GM23338 (cell line): ENCODE measurements around the gene MLXIPL. TPM values are rescaled to one million over a fixed set of nuclear protein-coding genes. Genes with fewer than 3 reads are reported as not detected.

Source experiments
- ATAC-seq: fragments of 200-7000 bp; cut with Tn5 transposase; 3 replicates; pipeline ENCODE4 v1.9.1; 2020
- DNase-seq: peaks from one replicate; pipeline ENCODE4 v3.0.0-alpha.2; 2015; ENCODE audit warnings: low spot score
- H2AFZ ChIP-seq: fragments of 200-600 bp; sonication (generic); 2 replicates; pipeline ENCODE4 v1.8.0; 2016; ENCODE audit warnings: antibody characterized with exemption, mild to moderate bottlenecking, moderate library complexity
- H3F3A ChIP-seq: fragments of 200-600 bp; sonication (generic); replicated peaks from 2 replicates; pipeline ENCODE4 v1.8.0; 2017; ENCODE audit warnings: antibody characterized with exemption, mixed run types, low read depth
- H3K27ac ChIP-seq: fragments of 200-600 bp; sonication (generic); 2 replicates; pipeline ENCODE4 v1.6.1; 2016; ENCODE audit warnings: low read depth
- H3K27me3 ChIP-seq: fragments of 200-600 bp; sonication (generic); 2 replicates; pipeline ENCODE4 v1.8.0; 2016; ENCODE audit warnings: mild to moderate bottlenecking, mixed run types, moderate library complexity; ENCODE audit not compliant: insufficient read depth
- H3K36me3 ChIP-seq: fragments of 200-600 bp; sonication (generic); 2 replicates; pipeline ENCODE4 v1.8.0; 2016; ENCODE audit warnings: mild to moderate bottlenecking; ENCODE audit not compliant: insufficient read depth
- H3K4me1 ChIP-seq: fragments of 200-600 bp; sonication (generic); 2 replicates; pipeline ENCODE4 v1.8.0; 2016; ENCODE audit warnings: mild to moderate bottlenecking, moderate library complexity; ENCODE audit not compliant: insufficient read depth
- H3K4me2 ChIP-seq: fragments of 200-600 bp; sonication (generic); 2 replicates; pipeline ENCODE4 v1.7.1; 2017; ENCODE audit warnings: mixed run types
- H3K4me3 ChIP-seq: fragments of 200-600 bp; sonication (generic); 2 replicates; pipeline ENCODE4 v1.6.1; 2016; ENCODE audit warnings: mixed run types
- H3K79me2 ChIP-seq: fragments of 200-600 bp; sonication (generic); replicated peaks from 2 replicates; pipeline ENCODE4 v1.8.0; 2017; ENCODE audit warnings: mild to moderate bottlenecking; ENCODE audit not compliant: insufficient read depth
- H3K9me2 ChIP-seq: fragments of 200-600 bp; sonication (generic); 2 replicates; pipeline ENCODE4 v1.8.0; 2017; ENCODE audit not compliant: insufficient read depth
- H4K20me1 ChIP-seq: fragments of 200-600 bp; sonication (generic); replicated peaks from 2 replicates; pipeline ENCODE4 v1.8.0; 2017; ENCODE audit warnings: mild to moderate bottlenecking; ENCODE audit not compliant: insufficient read depth
- H3K27ac Mint-ChIP-seq: 2 replicates; pipeline ENCODE4 v1.8.0; 2020; ENCODE audit warnings: inconsistent platforms, mild to moderate bottlenecking, moderate library complexity, mixed read lengths
- H3K27me3 Mint-ChIP-seq: 3 replicates; pipeline ENCODE4 v1.8.0; 2022; ENCODE audit warnings: low read depth, mild to moderate bottlenecking, moderate library complexity, mixed read lengths, inconsistent platforms; ENCODE audit not compliant: insufficient read depth, poor library complexity
- H3K36me3 Mint-ChIP-seq: 3 replicates; pipeline ENCODE4 v1.8.0; 2021; ENCODE audit warnings: low read depth, mild to moderate bottlenecking, inconsistent platforms, moderate library complexity, mixed read lengths
- H3K4me1 Mint-ChIP-seq: 3 replicates; pipeline ENCODE4 v1.8.0; 2020; ENCODE audit warnings: mild to moderate bottlenecking, inconsistent platforms, mixed read lengths
- H3K4me3 Mint-ChIP-seq: 3 replicates; pipeline ENCODE4 v1.8.0; 2021; ENCODE audit warnings: moderate library complexity, mild to moderate bottlenecking, inconsistent platforms, mixed read lengths
- H3K9me3 Mint-ChIP-seq: 3 replicates; pipeline ENCODE4 v1.8.0; 2020; ENCODE audit warnings: moderate library complexity, mild to moderate bottlenecking, inconsistent platforms, mixed read lengths
- CREB1 ChIP-seq: fragments of 250-450 bp; sonication (Bioruptor Pico); IDR thresholded peaks from 2 replicates; pipeline ENCODE4 v1.5.0; 2020; ENCODE audit warnings: low read depth, mild to moderate bottlenecking, moderate library complexity
- CTCF ChIP-seq, 2 experiments: fragments of 200-600 bp in 1 of 2; sonication (generic) in 1 of 2; conservative IDR thresholded peaks; 2 replicates each; pipeline versions ENCODE4 v1.5.1 to v1.6.1; 2016 to 2017; ENCODE audit warnings: antibody characterized with exemption in 2 of 2, low read depth in 2 of 2, mild to moderate bottlenecking in 2 of 2, moderate library complexity in 1 of 2
- ETS1 ChIP-seq: IDR thresholded peaks from 2 replicates; pipeline ENCODE4 v1.6.1; 2016; ENCODE audit warnings: antibody characterized with exemption
- EZH2 ChIP-seq: fragments of 200-600 bp; sonication (generic); IDR thresholded peaks from one replicate; pipeline ENCODE4 v1.8.0; 2017; ENCODE audit warnings: antibody characterized with exemption, mild to moderate bottlenecking, low read depth; ENCODE audit not compliant: unreplicated experiment
- EZH2phosphoT487 ChIP-seq: fragments of 200-600 bp; sonication (generic); IDR thresholded peaks from one replicate; pipeline ENCODE4 v1.8.1; 2018; ENCODE audit warnings: antibody characterized with exemption; ENCODE audit not compliant: unreplicated experiment
- JUNB ChIP-seq: IDR thresholded peaks from one replicate; pipeline ENCODE4 v1.6.1; 2016; ENCODE audit warnings: antibody characterized with exemption; ENCODE audit not compliant: unreplicated experiment
- NANOG ChIP-seq: IDR thresholded peaks from 2 replicates; pipeline ENCODE4 v1.6.1; 2016; ENCODE audit warnings: antibody characterized with exemption, borderline replicate concordance
- POLR2AphosphoS5 ChIP-seq: IDR thresholded peaks from 2 replicates; pipeline ENCODE4 v1.6.1; 2016; ENCODE audit warnings: antibody characterized with exemption, low read depth
- REST ChIP-seq: IDR thresholded peaks from one replicate; pipeline ENCODE4 v1.6.1; 2018; ENCODE audit warnings: antibody characterized with exemption; ENCODE audit not compliant: unreplicated experiment
- STAT1 ChIP-seq: IDR thresholded peaks from one replicate; pipeline ENCODE4 v1.6.1; 2016; ENCODE audit warnings: antibody characterized with exemption; ENCODE audit not compliant: unreplicated experiment
- ZNF114 ChIP-seq: fragments of 250-450 bp; sonication (Bioruptor Pico); IDR thresholded peaks from 2 replicates; pipeline ENCODE4 v1.5.0; 2020; ENCODE audit warnings: mild to moderate bottlenecking, moderate library complexity
- ZNF331 ChIP-seq: fragments of 250-450 bp; sonication (Bioruptor Pico); IDR thresholded peaks from 2 replicates; pipeline ENCODE4 v1.5.0; 2020; ENCODE audit warnings: low read depth, mild to moderate bottlenecking, moderate library complexity
- ZNF462 ChIP-seq: fragments of 250-450 bp; sonication (Bioruptor Pico); IDR thresholded peaks from 2 replicates; pipeline ENCODE4 v1.5.0; 2020; ENCODE audit warnings: mild to moderate bottlenecking, moderate library complexity
- polyA plus RNA-seq: library from polyadenylated mRNA; unstranded; fragments of >200 nt; fragmentation: Nextera tagmentation; extraction: Ambion mirVana; gene quantifications from 2 replicates; pipeline ENCODE4 v1.2.1, GENCODE V29; 2016
- total RNA-seq: library from RNA; depleted of rRNA; stranded (reverse); fragments of >200 nt; shearing (Covaris generic); gene quantifications from 2 replicates; pipeline ENCODE4 v1.2.3, GENCODE V29; 2014

MLXIPL gene
- total and polyA plus RNA-seq, 2 experiments from 2014 or later, result 13.7 to 25.7 TPM

- H2AFZ ChIP-seq, result no peak overlapping the region
- Mint-ChIP-seq H3K36me3 (no peaks in the 10 kb centered on the region; the same call in 2 of the 3 replicates), H3K4me3 (no peak overlapping the region), H3K27ac (no peak overlapping the region), H3K4me1 (peaks cover 6% of the 10 kb centered on the region), H3K9me3 (no peaks in the 10 kb centered on the region; the same call in 2 of the 3 replicates), H3K27me3 (peaks cover 16% of the 10 kb centered on the region)
- no peaks in the 10 kb centered on the region; the same call in 1 of the 2 replicates for H4K20me1 ChIP-seq
- no peak for TF ChIP-seq ZNF114 (CRISPR knock-in tag)
- TF ChIP-seq ZNF462 (CRISPR knock-in tag), result no peak
- no peak for TF ChIP-seq JUNB
- no peak for TF ChIP-seq POLR2AphosphoS5
- no peak for TF ChIP-seq EZH2
- TF ChIP-seq REST, result no peak
- TF ChIP-seq EZH2phosphoT487, result no peak
- no peak for TF ChIP-seq ETS1
- TF ChIP-seq ZNF331 (CRISPR knock-in tag), result no peak
- TF ChIP-seq STAT1, result no peak
- no peak for TF ChIP-seq NANOG
- TF ChIP-seq CTCF (conservative IDR thresholded peaks at IDR 0.05; ENCODE audit: low read depth in 2 of 2), result no peak
- TF ChIP-seq CREB1, result no peak
- no peak overlapping the region for H3K4me2 ChIP-seq
- H3K27ac ChIP-seq, result no peak overlapping the region
- H3K9me2 ChIP-seq, result no peaks in the 10 kb centered on the region; the same call in 1 of the 2 replicates
- no peak overlapping the region for H3K4me3 ChIP-seq
- H3F3A ChIP-seq, result no peaks in the 10 kb centered on the region
- no peak for ATAC-seq
- DNase-seq, result no peak
- no peaks in the 10 kb centered on the region for H3K27me3 ChIP-seq
- H3K36me3 ChIP-seq, result no peaks in the 10 kb centered on the region
- no peaks in the 10 kb centered on the region for H3K4me1 ChIP-seq
- H3K79me2 ChIP-seq, result no peaks in the 10 kb centered on the region
Observed at GRCh38 chr7:73631558-73631957, 7.2 kb upstream of the MLXIPL start.
